Measurements from ENCODE around the gene ZNF208. TPM values are rescaled to one million over a fixed set of nuclear protein-coding genes. Genes with fewer than 3 reads are reported as not detected.

The ZNF208 gene
- polyA plus RNA-seq, 3 donors, result not detected

- H3K27me3 Mint-ChIP-seq (ENCODE audit: low read depth in 3 of 3), result no peaks in the 10 kb centered on the region
- H3K36me3 Mint-ChIP-seq, result no peaks in the 10 kb centered on the region
- no peak for DNase-seq
- H3K27me3 ChIP-seq (ENCODE audit: control insufficient read depth in 2 of 2, insufficient read depth in 2 of 2, low read length in 2 of 2), result no peaks in the 10 kb centered on the region
- H3K4me1 Mint-ChIP-seq, result no peaks in the 10 kb centered on the region
- no peak for TF ChIP-seq CTCF (IDR thresholded peaks at IDR 0.05)
- H2AFZ ChIP-seq (ENCODE audit: insufficient read depth, low read depth, low read length, poor library complexity, severe bottlenecking), result no peak overlapping the region
- 84% methylated on average over 30 of the region's 30 CpGs for WGBS (ENCODE audit: insufficient coverage)
- peaks cover 12 to 41% (median 24%) of the 10 kb centered on the region in 7 donors for H3K9me3 Mint-ChIP-seq
- H3K4me3 Mint-ChIP-seq, result no peak overlapping the region
- H3K27ac ChIP-seq (ENCODE audit: low read depth in 1 of 2, low read length in 2 of 2), result no peak overlapping the region
- H3K4me1 ChIP-seq (ENCODE audit: control insufficient read depth in 1 of 2, insufficient read depth in 2 of 2, low read length in 2 of 2), result no peaks in the 10 kb centered on the region
- H3K79me2 ChIP-seq (ENCODE audit: insufficient read depth, low read length), result no peaks in the 10 kb centered on the region
- H3K9me3 ChIP-seq (replicated peaks in 1 of 2; ENCODE audit: control insufficient read depth in 1 of 2, insufficient read depth in 1 of 2, low read length in 2 of 2), result peaks cover 32 to 71% of the 10 kb centered on the region in 2 donors
- no peak overlapping the region for H3K4me2 ChIP-seq (replicated peaks; ENCODE audit: extremely low read depth, low read length, poor library complexity, severe bottlenecking)
- no peaks in the 10 kb centered on the region for H4K20me1 ChIP-seq (ENCODE audit: insufficient read depth, low read length)
- H3K9ac ChIP-seq (ENCODE audit: insufficient read depth, low read length, poor library complexity, severe bottlenecking), result no peak overlapping the region
- intact Hi-C loops (cut with micrococcal nuclease), result no loop called here
- H3K27ac Mint-ChIP-seq, result no peak overlapping the region
- no peaks in the 10 kb centered on the region for H3K36me3 ChIP-seq (replicated peaks in 1 of 2; ENCODE audit: control insufficient read depth in 1 of 2, insufficient read depth in 2 of 2, low read length in 2 of 2)
- H3K4me3 ChIP-seq (replicated peaks in 1 of 3; ENCODE audit: low read depth in 2 of 3, low read length in 3 of 3), result no peak overlapping the region
Observed at GRCh38 chr19:21940684-21941083, 70.1 kb downstream of the ZNF208 start.

- no peak for DNase-seq
- no peak overlapping the region for H3K27ac ChIP-seq (ENCODE audit: low read depth in 1 of 2, low read length in 2 of 2)
- no peak overlapping the region for H2AFZ ChIP-seq (ENCODE audit: insufficient read depth, low read depth, low read length, poor library complexity, severe bottlenecking)
- no peak overlapping the region for H3K4me3 ChIP-seq (replicated peaks in 1 of 3; ENCODE audit: low read depth in 2 of 3, low read length in 3 of 3)
- no peaks in the 10 kb centered on the region for H4K20me1 ChIP-seq (ENCODE audit: insufficient read depth, low read length)
- H3K79me2 ChIP-seq (ENCODE audit: insufficient read depth, low read length), result no peaks in the 10 kb centered on the region
- H3K4me1 ChIP-seq (ENCODE audit: control insufficient read depth in 1 of 2, insufficient read depth in 2 of 2, low read length in 2 of 2), result no peaks in the 10 kb centered on the region
- H3K36me3 Mint-ChIP-seq, result no peaks in the 10 kb centered on the region
- H3K4me3 Mint-ChIP-seq, result no peak overlapping the region
- no peak for TF ChIP-seq CTCF (IDR thresholded peaks at IDR 0.05)
- peaks cover 12 to 51% (median 44%) of the 10 kb centered on the region in 7 donors for H3K9me3 Mint-ChIP-seq
- no peaks in the 10 kb centered on the region for H3K27me3 Mint-ChIP-seq (ENCODE audit: low read depth in 3 of 3)
- H3K9ac ChIP-seq (ENCODE audit: insufficient read depth, low read length, poor library complexity, severe bottlenecking), result no peak overlapping the region
- intact Hi-C loops (cut with micrococcal nuclease), result no loop called here
- no peak overlapping the region for H3K27ac Mint-ChIP-seq
- H3K9me3 ChIP-seq (replicated peaks in 1 of 2; ENCODE audit: control insufficient read depth in 1 of 2, insufficient read depth in 1 of 2, low read length in 2 of 2), result peaks cover 53 to 86% of the 10 kb centered on the region in 2 donors
- H3K4me1 Mint-ChIP-seq, result no peaks in the 10 kb centered on the region
- no peak overlapping the region for H3K4me2 ChIP-seq (replicated peaks; ENCODE audit: extremely low read depth, low read length, poor library complexity, severe bottlenecking)
- WGBS (ENCODE audit: insufficient coverage), result 56% methylated on average over 3 of the region's 4 CpGs
- H3K36me3 ChIP-seq (replicated peaks in 1 of 2; ENCODE audit: control insufficient read depth in 1 of 2, insufficient read depth in 2 of 2, low read length in 2 of 2), result no peaks in the 10 kb centered on the region
- no peaks in the 10 kb centered on the region for H3K27me3 ChIP-seq (ENCODE audit: control insufficient read depth in 2 of 2, insufficient read depth in 2 of 2, low read length in 2 of 2)
Observed at GRCh38 chr19:21934593-21934992, 76.2 kb downstream of the ZNF208 start.

Measured in CD14-positive monocyte (primary cell).